Inflammatory macrophage treated with lipopolysaccharide for 1 hour (primary cell): ENCODE data around the gene AGRN.
"Not testable (repeated sequence)": the region's sequence is repeated elsewhere in the genome, so short reads cannot be mapped to it uniquely, and the experiment has no call there.

ENCODE experiments used
- DNase-seq, 2 donors: peaks; one replicate each; pipeline ENCODE4 v3.0.0-alpha.2; 2020 to 2022

Gene AGRN

GRCh38 chr1:1003618-1004419 lies 16.1 kb upstream of the AGRN start:
- no peak for DNase-seq

- DNase-seq: no peak
Observed at GRCh38 chr1:1004420-1004779, 15.5 kb upstream of the AGRN start.

- peak in 1 of 2 donors; percentile 27 for DNase-seq
Observed at GRCh38 chr1:1004780-1005697, 14.9 kb upstream of the AGRN start.

GRCh38 chr1:1005774-1006304 lies 14.1 kb upstream of the AGRN start:
- no peak for DNase-seq

- no peak for DNase-seq
Observed at GRCh38 chr1:1006305-1007159, 13.4 kb upstream of the AGRN start.

GRCh38 chr1:1010131-1010530 lies 9.8 kb upstream of the AGRN start:
- DNase-seq: not testable (repeated sequence)

GRCh38 chr1:1011396-1011949 lies 8.4 kb upstream of the AGRN start:
- no peak for DNase-seq

GRCh38 chr1:1012736-1013104 lies 7.2 kb upstream of the AGRN start:
- DNase-seq: not testable (repeated sequence)

GRCh38 chr1:1013105-1013921 lies 6.6 kb upstream of the AGRN start, which contains the start of gene ISG15:
Gene ISG15, plus strand, starts transcription at chr1:1013497. Its CDS starts 77 bp downstream, at chr1:1013574.
- DNase-seq: peak; percentile 89 to 98

GRCh38 chr1:1013922-1014648 lies 5.8 kb upstream of the AGRN start:
- no peak for DNase-seq

- peak in 1 of 2 donors; percentile 59 for DNase-seq
Observed at GRCh38 chr1:1014799-1015681, 4.9 kb upstream of the AGRN start.

GRCh38 chr1:1017397-1018320 lies 2.3 kb upstream of the AGRN start:
- not testable (repeated sequence) for DNase-seq

- DNase-seq: not testable (repeated sequence)
Observed at GRCh38 chr1:1018321-1018685, 1.6 kb upstream of the AGRN start.

- DNase-seq: peak; percentile 68 to 86
Observed at GRCh38 chr1:1019122-1019999, 559 bp upstream of the AGRN start.

GRCh38 chr1:1020415-1021009 lies 592 bp downstream of the AGRN start:
- DNase-seq: peak in 1 of 2 donors; percentile 20

GRCh38 chr1:1021010-1021919 lies 1.3 kb downstream of the AGRN start:
- DNase-seq: peak; percentile 86 to 87
